Limb (tissue), 2 donors: ENCODE results near the gene CCDC33.
A peak's percentile ranks its signal among the peaks of the same experiment; 100 is the strongest.

Experiments
- DNase-seq, 2 donors: peaks; one replicate each; pipeline ENCODE4 v3.0.0-alpha.2; 2016; ENCODE audit errors: extremely low spot score in 2 of 2

Gene CCDC33

DNA sequence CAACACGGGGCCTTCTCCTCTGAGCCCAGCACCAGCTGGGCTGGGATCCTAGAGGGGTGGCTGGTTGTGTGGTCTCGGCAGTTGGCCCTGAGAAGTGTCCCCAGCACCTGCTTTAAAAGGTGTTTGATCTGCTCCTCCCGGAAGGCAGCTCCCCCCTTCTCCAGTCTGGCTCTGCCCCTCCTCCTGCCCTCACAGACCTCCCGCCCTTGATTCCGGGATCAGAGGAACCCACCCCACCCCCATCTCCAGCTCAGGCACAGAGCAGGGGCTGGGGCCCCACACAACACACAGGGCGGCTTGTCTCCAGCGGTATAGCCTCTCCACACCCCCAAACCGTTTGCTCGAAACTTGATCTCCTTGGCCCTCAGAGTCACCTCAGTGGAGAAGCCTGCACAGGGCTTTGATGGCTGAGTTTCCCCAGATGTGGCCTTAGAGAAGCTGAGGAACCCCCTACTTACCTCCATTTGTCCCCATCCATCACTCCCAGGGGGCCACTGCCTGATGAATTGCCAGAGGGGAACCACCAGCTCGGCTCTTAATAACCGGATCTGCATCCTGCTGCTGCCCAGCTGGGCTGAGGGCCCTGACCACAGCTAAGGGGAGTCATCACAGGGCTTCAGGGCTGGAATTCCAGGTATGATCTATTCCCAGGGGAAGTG lies 27.1 kb upstream of the CCDC33 start:
- peak; percentile 44 to 79 for DNase-seq

DNA sequence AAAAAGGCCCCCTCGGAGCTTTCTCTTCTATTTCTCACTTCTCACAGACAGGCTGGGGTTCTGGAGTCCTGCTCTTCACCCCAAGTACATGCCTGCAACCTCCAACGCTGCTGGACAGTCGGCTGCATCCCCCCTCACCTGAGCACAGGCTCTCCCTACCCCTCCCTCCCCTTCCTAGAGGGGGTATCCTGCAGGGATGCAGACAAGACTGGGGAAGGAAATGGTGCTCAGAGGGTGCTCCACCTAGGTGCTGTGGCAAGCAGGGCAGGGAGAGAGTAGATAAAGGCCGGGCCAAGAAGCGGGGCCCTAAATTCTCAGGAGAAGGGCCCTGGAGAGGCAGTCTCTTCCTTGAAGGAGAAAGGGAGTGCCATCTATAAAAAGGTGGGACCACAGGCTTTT lies 26.6 kb upstream of the CCDC33 start:
- DNase-seq: no peak

- peak in 1 of 2 donors; percentile 71 for DNase-seq
Observed at GRCh38 chr15:74209997-74210671, 26.0 kb upstream of the CCDC33 start.

- no peak for DNase-seq
Observed at GRCh38 chr15:74210729-74211128, 25.4 kb upstream of the CCDC33 start.

DNA sequence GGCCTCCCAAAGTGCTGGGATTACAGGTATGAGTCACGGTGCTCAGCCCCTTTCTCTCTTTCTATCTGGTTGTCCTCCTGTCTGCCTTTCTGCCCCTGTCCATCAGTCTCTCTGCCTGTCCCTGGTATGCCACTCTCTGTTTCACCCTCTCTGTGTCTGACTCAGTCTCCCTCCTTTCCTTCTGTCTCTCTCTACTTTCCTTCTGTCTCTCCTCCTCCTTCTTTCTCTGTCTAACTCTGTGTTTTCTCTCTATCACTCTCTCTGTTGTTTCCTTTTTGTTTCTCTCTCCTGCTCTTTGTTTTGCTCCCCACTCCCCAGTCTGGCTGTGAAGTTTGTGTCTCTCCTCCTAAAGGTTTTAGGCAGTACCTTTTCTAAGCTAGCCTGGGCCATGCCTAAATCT lies 24.5 kb upstream of the CCDC33 start:
- DNase-seq: no peak

GRCh38 chr15:74212494-74212893 lies 23.6 kb upstream of the CCDC33 start:
- no peak for DNase-seq

- peak in 1 of 2 donors; percentile 59 for DNase-seq
Observed at GRCh38 chr15:74213858-74214284, 22.3 kb upstream of the CCDC33 start.

DNA sequence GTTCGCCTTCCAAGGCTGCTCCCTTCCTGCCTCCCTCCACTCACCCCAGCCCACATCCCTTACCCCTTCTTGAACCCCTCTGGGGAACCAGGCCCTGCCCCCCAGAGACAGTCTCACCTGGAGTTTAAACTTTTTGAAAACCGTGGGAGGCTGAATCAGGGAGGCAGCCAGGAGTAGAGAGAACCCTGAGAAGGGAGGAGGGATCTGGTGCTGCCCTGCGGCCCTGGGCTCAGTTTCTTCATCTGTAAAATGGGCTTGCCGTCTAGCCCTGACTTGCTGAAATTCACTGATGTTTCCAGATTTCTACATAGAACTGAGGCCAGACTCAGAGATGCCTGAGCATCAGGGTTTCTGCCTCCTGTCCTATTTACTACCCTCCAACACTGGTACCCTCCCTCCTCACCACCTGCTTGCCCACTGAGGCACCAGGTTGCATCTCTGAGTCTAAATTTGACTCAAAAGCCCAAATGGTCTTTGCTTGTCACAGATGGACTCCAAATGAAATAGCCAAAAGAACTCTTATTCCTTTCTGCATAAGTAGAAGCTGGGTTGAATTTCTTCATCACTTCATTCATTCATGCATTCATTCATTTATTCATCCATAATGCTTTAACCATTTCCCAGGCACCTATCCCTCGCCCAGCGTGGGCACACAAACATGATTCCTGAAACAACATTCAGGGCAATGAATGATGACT lies 21.7 kb upstream of the CCDC33 start:
- no peak for DNase-seq

- no peak for DNase-seq
Observed at GRCh38 chr15:74215958-74216357, 20.2 kb upstream of the CCDC33 start.

DNA sequence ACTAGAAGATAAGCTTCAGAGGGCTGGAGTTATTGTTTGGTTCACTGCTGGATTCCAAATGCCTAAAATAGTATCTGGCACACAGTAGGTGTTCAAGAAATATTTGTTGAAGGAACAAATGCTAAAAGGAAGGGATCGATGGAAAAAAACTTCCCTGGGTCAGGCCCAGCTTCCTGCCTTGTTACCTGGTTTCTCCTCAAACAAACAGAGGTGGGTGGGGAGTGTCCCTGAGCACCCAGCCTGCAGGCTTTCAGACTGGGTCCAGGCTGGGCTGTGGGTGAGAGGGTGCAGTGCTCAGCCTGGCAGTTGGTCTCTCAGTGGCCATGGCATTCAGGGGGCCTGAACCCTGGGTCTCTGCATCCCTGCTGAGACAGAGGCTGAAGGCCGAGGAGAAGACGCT lies 19.2 kb upstream of the CCDC33 start:
- DNase-seq: no peak

GRCh38 chr15:74217907-74218885 lies 17.9 kb upstream of the CCDC33 start:
- no peak for DNase-seq

- no peak for DNase-seq
Observed at GRCh38 chr15:74220475-74221248, 15.5 kb upstream of the CCDC33 start.

- no peak for DNase-seq
Observed at GRCh38 chr15:74221399-74222239, 14.5 kb upstream of the CCDC33 start.

- peak in 1 of 2 donors; percentile 73 for DNase-seq
Observed at GRCh38 chr15:74222240-74223119, 13.6 kb upstream of the CCDC33 start.

DNA sequence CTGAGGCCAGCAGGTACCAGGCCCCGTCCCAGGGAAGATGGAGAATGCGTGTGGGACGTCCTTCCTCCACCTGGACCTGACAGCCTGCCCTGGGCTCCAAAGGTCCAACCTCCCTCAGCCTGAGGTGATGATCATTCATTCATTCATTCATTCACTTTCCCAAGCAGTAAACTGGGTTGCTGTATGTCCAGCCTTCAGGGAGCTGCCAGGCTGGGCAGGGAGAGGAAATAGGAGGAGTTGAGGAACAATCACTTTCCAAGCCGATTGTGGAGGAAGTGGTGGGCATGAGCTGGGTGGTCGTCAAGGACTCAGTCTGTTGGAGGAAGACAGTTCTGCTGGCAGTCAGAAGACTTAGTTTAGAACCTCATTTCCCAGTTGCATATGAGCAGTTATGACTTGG lies 10.2 kb upstream of the CCDC33 start:
- DNase-seq: no peak

- no peak for DNase-seq
Observed at GRCh38 chr15:74226761-74227540, 9.2 kb upstream of the CCDC33 start.

DNA sequence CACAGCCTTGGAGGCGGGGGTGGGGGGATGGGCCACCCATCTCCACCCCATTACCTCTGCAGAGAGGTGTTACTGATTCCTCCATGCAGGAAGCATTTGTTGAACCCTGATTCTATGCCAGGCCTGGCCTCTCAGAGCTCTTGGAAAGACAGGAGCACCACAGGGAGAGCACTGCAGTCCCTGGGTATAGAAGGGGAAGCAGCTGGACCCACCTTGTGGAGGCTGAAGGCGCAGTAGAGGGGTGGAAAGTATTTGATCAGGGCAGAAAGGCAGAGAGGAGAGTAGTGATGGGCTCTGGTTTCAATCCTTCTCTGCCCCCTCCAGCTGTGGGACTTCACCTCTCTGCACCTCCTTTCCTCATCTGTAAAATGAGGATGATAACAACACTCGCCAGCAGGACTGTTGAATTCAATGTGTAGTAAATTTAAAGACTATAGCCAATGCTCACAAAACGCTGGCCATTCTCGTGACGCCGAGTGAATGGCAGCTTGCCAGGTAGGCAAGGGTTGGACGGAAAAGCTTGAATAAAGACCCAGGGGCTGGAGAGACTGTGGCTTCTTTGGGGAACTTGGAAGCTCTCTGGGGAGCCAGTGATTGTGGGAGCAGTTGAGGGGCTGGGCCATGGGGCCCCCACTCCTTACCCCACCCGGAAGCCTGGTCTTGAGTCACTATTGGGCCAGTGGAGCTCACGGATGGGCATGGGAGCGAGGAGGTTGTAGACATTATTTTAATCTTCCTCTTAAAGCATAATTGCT lies 8.0 kb upstream of the CCDC33 start:
- DNase-seq: peak in 1 of 2 donors; percentile 77
